ENCODE measurements around the gene LIN28B. TPM values are rescaled to one million over a fixed set of nuclear protein-coding genes. Genes with fewer than 3 reads are reported as not detected.
"Not testable (repeated sequence)": the region's sequence is repeated elsewhere in the genome, so short reads cannot be mapped to it uniquely, and the experiment has no call there.

Gene LIN28B
- total and polyA plus RNA-seq, 8 donors = 0.22 TPM; not detected in 7

- Histone ChIP-seq H3K27ac (no peak overlapping the region), H3K27me3 (no peaks in the 10 kb centered on the region), H3K9me3 (no peaks in the 10 kb centered on the region), H3K4me1 (no peaks in the 10 kb centered on the region), H3K36me3 (no peaks in the 10 kb centered on the region), H3K4me3 (no peak overlapping the region)
- intact Hi-C loops (cut with DNase I) = no loop called here
- DNase-seq (no peak), FAIRE-seq (no peak), ATAC-seq (no peak)
- TF ChIP-seq CTCF (IDR thresholded peaks at IDR 0.05) = no peak
- 20 to 31% methylated on average over 1 of the region's 1 CpG for WGBS, 2 donors
Observed at GRCh38 chr6:105001063-105001462, 44.2 kb downstream of the LIN28B start.

GRCh38 chr6:105001906-105002305 lies 45.0 kb downstream of the LIN28B start:
- intact Hi-C loops (cut with DNase I) = no loop called here
- Histone ChIP-seq H3K36me3 (no peaks in the 10 kb centered on the region), H3K9me3 (no peaks in the 10 kb centered on the region), H3K27me3 (no peaks in the 10 kb centered on the region), H3K4me1 (no peaks in the 10 kb centered on the region), H3K4me3 (no peak overlapping the region), H3K27ac (no peak overlapping the region)
- WGBS, 2 donors = 30 to 39% methylated on average over 1 of the region's 1 CpG
- ATAC-seq = no peak
- no peak for FAIRE-seq
- TF ChIP-seq CTCF (IDR thresholded peaks at IDR 0.05) = no peak
- DNase-seq = no peak

- Histone ChIP-seq H3K9me3 (no peaks in the 10 kb centered on the region), H3K4me1 (no peaks in the 10 kb centered on the region), H3K27ac (no peak overlapping the region), H3K4me3 (no peak overlapping the region), H3K27me3 (no peaks in the 10 kb centered on the region), H3K36me3 (no peaks in the 10 kb centered on the region)
- no peak for TF ChIP-seq CTCF (IDR thresholded peaks at IDR 0.05)
- DNase-seq = no peak
- FAIRE-seq = no peak
- intact Hi-C loops (cut with DNase I) = no loop called here
- WGBS, 2 donors = 24 to 29% methylated on average over 1 of the region's 1 CpG
- ATAC-seq = no peak
Observed at GRCh38 chr6:105005451-105005850, 48.5 kb downstream of the LIN28B start.

- DNase-seq; ATAC-seq; H3K27ac ChIP-seq; H3K27me3 ChIP-seq; H3K9me3 ChIP-seq; H3K4me3 ChIP-seq; H3K4me1 ChIP-seq; FAIRE-seq; H3K36me3 ChIP-seq; intact Hi-C loops (cut with DNase I): not testable (repeated sequence)
- 71 to 81% methylated on average over 4 of the region's 4 CpGs for WGBS, 2 donors
Observed at GRCh38 chr6:105013459-105013858, 56.6 kb downstream of the LIN28B start.

GRCh38 chr6:105014448-105014847 lies 57.5 kb downstream of the LIN28B start:
- FAIRE-seq = no peak
- 65 to 68% methylated on average over 3 of the region's 3 CpGs for WGBS, 2 donors
- DNase-seq = no peak

More at GRCh38 chr6:105014448-105014847, 57.5 kb downstream of the LIN28B start:
- no peaks in the 10 kb centered on the region for H3K4me1 ChIP-seq
- intact Hi-C loops (cut with DNase I) = no loop called here
- H3K36me3 ChIP-seq = no peaks in the 10 kb centered on the region
- no peak for TF ChIP-seq CTCF (IDR thresholded peaks at IDR 0.05)
- no peak for ATAC-seq
- no peak overlapping the region for H3K4me3 ChIP-seq
- H3K27ac ChIP-seq = no peak overlapping the region
- H3K9me3 ChIP-seq = no peaks in the 10 kb centered on the region
- H3K27me3 ChIP-seq = no peaks in the 10 kb centered on the region
